ENCODE results near the gene HOTAIR.

Gene HOTAIR

GRCh38 chr12:53974084-53975063 is at the start of gene HOTAIR:
HOTAIR (minus strand) TSS chr12:53974954.
- no peak for DNase-seq

- DNase-seq = no peak
Observed at GRCh38 chr12:54024127-54024526, 49.4 kb upstream of the HOTAIR start.

DNA sequence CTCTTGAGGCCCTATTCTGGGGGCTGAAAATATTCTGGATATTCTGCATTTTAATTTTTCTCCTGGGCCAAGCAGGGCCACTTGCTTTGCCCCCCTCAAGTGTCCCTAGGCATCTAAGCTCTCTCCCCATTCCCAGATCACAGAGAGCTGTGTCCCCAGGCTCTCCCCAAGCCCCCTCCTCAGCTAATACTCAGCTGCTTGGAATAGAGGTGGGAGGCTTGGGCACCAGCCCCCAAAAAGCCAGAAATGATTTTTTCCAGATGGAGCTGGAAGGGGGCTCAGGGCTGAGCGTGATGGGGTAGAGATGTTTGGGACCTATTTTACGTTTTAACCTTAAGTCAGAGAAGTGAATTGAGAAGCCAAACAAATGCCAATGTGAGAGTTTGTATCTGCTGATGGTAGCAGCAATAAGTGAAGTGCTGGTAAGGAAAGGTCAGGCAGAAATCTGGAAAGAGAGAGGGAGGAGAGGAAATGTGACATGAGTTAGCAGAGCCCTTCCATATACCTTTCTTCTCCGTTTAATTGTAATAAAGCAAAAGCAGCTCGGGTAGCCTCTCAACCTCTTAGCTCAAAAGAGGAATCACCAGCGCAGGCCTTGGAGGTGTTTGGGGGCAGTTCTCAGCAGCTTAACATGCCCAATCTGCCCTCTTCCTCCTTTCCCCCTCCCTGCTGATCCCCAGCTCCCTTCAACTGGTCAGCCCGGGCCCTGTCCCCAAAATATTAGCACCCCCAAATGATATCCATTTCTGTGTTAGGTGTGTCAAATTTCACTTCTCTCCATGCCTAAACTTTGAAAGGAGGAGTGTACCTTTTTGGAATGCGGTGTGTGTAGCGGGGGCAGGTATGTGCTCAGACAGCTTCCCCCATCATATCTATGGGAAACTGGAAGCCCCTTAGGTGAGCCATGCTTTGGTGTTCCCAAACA is 48.5 kb upstream of the HOTAIR start:
- no peak for DNase-seq

- no peak for DNase-seq
Observed at GRCh38 chr12:54021432-54022013, 46.8 kb upstream of the HOTAIR start.

DNA sequence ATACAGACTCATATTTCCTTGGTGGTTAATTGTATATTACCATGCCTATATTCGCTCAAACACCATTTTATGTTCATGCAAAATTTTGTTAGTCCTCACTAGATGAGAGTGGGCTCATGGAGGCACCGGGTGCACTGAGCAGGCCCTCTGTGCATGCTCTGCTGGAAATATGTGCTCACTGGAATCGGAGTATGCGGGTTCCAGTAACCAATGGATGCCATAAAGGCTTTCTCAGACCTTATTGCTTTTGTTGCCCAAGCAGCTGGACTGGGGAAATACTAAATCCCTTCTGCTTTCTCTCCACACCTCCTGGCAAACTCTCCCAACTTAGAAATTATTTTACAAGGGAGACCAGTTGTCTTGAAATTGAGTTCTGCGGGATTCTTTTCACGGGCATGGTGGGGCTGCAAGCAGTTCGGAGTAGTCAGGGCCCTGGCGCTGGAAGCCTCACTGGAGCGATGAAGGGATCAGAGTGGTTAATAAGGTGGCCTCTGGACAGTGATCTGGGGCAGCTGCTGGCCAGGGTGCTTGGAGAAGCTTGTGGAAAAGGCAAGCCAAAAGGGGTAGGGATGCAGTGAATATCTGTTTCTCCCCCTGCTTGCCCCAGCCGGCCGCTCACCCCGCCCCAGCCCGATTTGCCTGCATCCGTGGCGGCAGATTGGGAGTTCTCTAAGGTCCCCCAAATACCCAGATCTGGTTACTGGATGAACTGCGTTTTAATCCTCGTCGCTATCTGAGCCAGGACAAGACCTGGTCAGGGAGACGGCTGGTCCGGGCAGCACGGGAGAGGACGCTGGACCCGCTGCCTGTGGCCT is 46.0 kb upstream of the HOTAIR start:
- DNase-seq = no peak

DNA sequence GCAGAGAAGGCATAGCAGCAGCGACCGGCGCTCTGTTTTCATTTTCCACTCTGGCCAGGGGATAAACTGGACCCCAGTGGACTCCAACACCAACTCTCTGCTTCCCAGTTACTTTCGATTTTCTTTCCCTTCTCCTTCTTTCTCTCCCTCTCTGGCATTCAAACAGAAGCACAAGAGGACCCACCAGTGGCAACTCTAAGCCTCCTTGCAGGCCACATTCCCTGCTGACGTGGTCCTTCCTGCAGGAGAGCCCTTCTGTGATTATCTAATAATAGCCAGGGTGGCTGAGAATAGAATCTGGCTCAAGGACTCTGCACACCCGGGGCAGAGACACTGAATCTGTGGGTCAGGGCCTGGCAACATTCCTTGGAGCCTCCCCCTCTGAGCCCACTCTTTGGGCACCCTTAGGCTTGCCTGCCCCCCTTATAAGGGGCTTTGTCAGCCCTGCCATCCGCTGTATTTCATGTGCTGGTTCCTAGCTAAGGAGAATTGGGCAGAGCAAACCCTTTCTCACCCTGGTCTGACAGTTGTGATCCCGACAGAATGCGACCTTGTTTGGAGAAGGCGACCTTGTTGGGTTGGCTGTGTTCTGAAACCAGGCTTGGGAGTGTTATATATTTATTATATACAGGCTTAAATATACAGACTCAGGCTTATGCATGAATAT is 45.3 kb upstream of the HOTAIR start:
- no peak for DNase-seq

GRCh38 chr12:54019091-54019811 is 44.5 kb upstream of the HOTAIR start:
- no peak for DNase-seq

DNA sequence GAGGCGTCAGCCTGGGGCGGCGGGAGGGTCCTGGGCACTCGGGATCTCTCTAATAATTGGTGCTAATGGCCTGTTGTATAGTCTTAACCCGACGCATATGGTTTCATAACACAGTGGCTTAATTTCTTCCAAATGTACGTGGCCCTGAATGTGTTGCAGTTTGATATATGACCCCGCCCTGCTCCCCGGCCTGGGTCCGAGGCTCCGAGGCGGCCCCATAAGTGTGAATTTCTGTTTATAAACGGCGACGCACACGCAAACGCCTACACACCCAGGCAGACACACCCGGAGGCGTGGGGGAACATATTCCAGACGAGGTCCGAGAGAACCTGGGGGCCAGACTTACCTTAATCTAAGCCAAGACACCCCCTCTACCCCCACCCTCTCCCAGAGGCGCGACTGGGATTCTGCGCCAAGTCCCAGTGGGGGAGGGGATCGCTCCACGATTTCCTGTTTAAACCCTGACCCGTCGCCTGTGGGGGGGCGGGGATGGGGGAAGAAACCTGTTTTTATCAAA is 43.8 kb upstream of the HOTAIR start:
- no peak for DNase-seq

DNA sequence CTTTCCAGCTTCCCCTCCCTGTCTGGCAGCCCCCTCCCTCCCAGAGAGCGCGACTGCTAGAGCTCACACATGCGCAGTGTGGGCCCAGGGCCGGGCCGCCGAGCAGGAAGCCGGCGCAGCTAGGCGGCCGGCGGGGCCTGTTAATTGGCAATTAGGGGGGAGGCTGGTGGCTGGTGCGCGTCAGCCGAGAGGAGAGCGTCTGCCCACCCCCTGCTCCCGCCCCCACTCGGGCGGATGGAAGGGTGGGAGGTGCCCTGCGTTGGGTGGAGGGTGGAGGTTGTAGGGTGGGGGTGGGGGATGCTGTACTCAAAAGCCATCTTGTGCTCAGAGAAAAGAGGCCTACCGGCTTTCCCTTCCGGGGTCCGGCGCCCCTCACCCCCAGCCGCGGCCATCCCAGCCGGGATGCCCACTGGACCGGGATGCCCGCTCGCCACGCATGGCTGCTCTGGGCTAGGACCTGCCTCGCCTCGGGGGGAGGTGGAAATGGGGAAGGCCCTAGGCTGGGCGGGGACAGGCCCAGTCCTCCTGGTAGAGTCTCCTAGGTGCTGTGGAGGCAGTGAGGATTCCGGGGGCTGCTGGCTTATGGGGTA is 43.2 kb upstream of the HOTAIR start:
- DNase-seq = peak; percentile 93

DNA sequence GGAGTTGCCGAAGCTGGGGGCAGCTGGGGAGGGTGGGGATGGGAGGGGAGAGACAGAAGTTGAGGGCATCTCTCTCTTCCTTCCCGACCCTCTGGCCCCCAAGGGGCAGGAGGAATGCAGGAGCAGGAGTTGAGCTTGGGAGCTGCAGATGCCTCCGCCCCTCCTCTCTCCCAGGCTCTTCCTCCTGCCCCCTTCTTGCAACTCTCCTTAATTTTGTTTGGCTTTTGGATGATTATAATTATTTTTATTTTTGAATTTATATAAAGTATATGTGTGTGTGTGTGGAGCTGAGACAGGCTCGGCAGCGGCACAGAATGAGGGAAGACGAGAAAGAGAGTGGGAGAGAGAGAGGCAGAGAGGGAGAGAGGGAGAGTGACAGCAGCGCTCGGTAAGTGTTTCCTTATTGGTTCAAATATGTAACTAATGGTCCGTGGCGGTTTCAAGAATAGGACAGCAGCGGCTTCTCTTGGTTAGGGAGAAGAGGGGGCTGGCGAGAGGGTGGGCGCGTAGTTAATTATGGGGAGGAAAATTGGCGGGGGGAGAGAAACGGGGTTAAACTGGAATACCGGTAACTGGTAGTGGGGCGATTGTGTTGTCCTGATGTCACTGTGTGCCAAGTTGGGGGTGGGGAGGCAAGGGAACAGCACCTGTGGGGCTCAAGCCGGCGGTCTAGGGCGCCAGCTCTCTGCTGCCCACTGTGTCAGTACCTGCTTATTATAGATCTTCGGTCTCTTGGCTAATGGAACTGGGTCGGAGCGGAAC is 42.5 kb upstream of the HOTAIR start:
- DNase-seq = no peak

DNA sequence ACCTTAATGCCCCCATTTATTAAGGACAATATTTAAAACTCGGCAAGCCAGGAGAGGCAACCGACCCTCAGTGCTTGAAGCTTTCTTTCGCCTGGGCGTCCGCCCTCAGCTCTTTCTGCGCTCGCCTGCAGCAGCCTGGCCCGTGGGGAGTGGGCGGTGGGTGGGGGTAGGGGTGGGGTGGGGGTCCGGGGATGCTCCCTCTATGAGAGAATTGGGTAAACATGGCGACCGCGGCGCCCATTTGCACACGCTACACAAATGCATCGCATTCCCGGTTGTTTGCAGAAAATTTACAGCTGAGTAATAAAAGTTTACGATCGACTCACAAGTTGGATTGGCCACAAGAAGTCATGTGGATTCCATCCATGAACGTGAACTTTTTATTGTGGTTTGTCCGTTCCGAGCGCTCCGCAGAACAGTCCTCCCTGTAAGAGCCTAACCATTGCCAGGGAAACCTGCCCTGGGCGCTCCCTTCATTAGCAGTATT is 41.8 kb upstream of the HOTAIR start:
- peak; percentile 78 for DNase-seq

- DNase-seq = no peak
Observed at GRCh38 chr12:54016051-54016450, 41.3 kb upstream of the HOTAIR start.

DNA sequence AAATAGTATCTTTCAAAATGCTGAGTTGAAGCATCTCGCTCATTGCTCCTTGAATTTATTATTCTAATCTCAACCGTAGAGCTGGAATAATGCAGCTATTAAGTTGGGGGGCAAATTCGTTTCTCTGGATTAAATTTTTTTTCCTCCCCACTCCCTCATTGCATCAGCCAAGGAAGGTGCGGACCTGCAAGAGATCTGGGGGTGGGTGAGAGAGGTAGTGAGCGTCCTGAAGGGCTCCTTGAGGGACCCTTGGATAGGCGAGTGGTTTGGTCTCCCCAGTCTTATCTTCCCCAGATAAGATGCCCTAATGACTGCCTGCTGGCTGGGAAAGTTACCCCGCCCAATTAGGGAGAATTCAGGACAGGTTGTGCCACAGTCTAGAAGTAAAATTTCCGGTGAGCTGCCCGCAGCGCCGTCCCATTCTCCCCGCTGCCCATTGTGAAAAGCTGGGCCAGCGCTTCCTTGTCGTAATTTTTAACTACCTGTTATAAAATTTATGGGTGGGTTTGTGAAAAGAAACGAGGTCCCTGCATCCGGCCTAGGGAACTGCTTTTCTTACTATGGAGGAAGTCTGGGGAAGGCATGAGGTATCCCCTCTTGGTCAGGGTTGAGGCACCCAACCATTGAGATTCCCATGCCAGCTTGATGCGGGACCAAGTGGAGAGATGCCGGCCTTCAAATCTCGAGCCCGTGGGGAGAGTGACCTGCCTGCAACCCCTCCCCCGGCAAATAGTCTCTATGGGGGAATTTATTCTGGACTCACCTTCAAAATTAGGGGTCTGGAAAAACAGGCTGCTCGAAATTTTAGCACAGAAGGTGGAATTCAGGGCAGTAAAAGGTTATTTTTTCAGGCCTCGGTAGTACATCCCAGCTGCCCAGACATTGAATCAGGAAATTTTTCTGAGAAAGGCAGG is 40.5 kb upstream of the HOTAIR start:
- no peak for DNase-seq

DNA sequence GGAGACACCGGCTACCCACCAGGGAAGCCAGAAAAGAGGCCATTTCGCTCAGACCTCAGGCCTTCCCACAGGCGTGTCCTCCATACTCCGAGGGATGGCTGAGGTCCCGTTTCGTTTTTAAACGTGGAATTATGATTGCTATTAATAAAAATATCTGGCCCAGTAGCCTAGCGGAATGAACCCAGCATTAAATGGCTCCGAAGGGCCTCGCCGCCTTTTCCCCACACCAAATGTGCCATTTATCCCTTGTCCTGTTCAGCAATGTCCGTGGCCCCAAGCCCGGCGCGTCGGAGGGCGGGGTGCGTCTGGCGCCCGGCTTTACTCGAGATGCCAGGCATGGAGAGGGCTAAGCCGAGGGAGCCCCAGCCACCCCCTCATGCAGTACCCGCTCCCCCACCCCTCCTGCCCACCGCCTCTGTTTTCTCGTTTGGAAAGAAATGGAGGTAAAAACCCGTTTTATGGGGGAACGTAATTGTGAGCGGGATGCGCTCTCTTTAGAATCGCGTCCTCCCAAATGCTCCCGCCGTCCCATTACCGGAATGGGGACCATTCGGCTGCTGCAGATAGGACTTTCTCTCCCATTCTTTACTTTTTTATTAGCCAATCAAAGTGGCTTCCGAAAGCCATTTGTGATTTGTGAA is 39.7 kb upstream of the HOTAIR start:
- DNase-seq = no peak

- DNase-seq = no peak
Observed at GRCh38 chr12:54012631-54013409, 38.1 kb upstream of the HOTAIR start.

DNA sequence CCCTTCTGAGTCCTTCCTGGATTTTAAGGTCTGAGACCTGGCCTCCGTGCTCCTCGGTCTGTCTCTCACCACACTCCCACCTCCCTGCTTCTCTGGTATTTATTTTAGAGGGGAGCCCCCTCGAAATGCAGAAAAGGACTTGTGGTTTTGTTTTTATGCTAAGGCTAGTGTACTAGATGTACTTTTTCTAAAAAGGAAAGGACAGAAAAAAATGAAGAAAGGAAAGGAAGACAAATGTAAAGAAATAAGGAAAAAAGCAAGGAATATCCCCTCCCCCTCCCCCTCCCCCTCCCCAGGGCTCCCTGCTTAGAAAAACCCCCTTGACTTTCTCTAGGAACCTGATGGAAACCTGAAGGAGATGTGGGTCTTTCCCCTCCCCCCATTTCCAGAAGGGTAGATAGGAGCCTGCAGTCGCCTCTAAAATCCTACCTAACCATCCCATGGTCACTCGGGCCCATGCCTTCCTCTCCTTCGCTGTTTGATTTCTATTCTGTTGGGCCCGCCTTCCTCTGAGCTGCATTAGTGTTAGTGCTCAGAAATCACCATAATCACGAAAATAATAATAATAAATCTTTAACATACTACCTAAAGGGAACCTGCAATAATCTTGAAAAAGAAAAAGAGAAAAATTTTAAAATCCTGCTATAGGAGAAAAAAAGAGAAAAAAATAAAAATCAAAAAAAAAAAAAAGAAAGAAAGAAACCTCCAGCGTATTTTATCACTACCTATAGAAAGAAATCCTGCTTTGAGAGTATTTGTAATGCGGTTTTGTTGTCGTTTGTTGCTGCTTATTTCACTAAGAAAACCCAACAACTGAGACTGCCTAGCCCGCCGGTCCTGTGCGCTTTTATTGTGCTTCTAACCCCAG is 37.1 kb upstream of the HOTAIR start:
- DNase-seq = no peak
